ENCODE results near the gene FAM181A.

DNA sequence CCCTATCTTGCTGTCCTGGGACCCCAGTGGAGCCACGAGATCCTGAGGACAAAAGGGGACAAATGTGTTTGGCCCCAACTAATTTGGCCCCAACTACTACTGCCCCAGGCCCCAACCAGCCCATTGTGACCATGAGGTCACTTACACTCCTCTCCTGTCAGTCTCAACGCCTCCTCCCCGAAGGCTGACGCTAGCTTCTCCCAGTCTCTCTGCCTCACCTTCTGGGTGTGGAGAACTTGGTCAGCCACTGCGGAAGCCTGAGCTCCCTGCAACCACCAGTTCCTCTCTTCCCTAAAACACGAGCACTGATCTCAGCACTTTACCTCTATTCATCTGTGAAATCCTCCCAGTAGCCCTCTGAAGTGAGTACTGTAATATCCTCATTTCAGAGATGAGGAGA is 13.3 kb downstream of the FAM181A start:
- TF ChIP-seq, protein P1, sequence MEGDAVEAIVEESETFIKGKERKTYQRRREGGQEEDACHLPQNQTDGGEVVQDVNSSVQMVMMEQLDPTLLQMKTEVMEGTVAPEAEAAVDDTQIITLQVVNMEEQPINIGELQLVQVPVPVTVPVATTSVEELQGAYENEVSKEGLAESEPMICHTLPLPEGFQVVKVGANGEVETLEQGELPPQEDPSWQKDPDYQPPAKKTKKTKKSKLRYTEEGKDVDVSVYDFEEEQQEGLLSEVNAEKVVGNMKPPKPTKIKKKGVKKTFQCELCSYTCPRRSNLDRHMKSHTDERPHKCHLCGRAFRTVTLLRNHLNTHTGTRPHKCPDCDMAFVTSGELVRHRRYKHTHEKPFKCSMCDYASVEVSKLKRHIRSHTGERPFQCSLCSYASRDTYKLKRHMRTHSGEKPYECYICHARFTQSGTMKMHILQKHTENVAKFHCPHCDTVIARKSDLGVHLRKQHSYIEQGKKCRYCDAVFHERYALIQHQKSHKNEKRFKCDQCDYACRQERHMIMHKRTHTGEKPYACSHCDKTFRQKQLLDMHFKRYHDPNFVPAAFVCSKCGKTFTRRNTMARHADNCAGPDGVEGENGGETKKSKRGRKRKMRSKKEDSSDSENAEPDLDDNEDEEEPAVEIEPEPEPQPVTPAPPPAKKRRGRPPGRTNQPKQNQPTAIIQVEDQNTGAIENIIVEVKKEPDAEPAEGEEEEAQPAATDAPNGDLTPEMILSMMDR (IDR thresholded peaks at IDR 0.05; ENCODE audit: insufficient read depth, low read depth, low read length): no peak
- no peak for TF ChIP-seq EZH2 (IDR thresholded peaks at IDR 0.05; ENCODE audit: insufficient read depth, low read length)

Measured in astrocyte (in vitro differentiated cells and primary cell).